ENCODE data around the gene WNT7B.

DNA sequence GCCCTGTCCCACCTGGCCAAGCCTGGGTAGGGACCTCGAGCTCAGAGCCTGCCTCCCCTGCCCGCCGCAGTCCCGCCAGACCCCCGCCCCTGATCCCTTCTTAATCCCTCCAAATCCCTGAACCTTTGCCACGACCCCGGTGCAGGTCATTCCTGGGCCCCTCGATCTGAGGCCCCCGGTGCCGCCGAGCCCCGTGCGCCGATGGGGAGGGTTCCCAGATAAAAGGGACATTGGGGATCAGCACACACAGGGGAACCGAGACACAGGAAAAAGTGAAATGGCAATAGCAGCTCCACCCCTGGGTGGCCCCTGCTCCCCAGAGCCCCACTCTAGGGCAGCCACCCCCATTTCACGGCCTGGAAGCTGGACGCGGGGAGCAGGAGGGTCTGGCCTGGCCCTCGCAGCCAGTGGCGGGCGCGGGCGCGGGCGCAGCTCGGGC lies 1.3 kb upstream of the WNT7B start:
- TF ChIP-seq CTCF (IDR thresholded peaks at IDR 0.05) (no peak), POLR2A (IDR thresholded peaks at IDR 0.05) (no peak)
